Right ventricle myocardium superior (tissue), 1 donor: ENCODE data around the gene TCF15. TPM values are rescaled to one million over a fixed set of nuclear protein-coding genes. Genes with fewer than 3 reads are reported as not detected.
"Not testable (repeated sequence)": the region's sequence is repeated elsewhere in the genome, so short reads cannot be mapped to it uniquely, and the experiment has no call there.

ENCODE experiments used
- ATAC-seq: fragments of 200-7000 bp; cut with Tn5 transposase; one replicate; pipeline ENCODE4 v1.9.1; 2020; ENCODE audit warnings: mild to moderate bottlenecking; ENCODE audit not compliant: poor library complexity
- DNase-seq: peaks from one replicate; pipeline ENCODE4 v3.0.0-alpha.2; 2020
- intact Hi-C: fragments of 100-400 bp; cut with DNase I; formaldehyde crosslinking; loops from one replicate; pipeline ENCODE4 v1.11.2; 2022
- total RNA-seq: library from RNA; stranded (reverse); fragmentation: NEBNext Ultra II Directional; extraction: Animal tissue kit (Norgen Biotek cat#: 25700); gene quantifications from one replicate; pipeline ENCODE4 v1.2.1, GENCODE V29; 2021
- donor health status: DM: no; HTN: yes; CAD: no; lungs with severe emphysema.

TCF15 gene
- total RNA-seq, 1 donor from 2014 or later, result 13.4 TPM

- DNase-seq (peak; percentile 83), ATAC-seq (peak; percentile 88)
- intact Hi-C loops, result loop anchor here (2.0 to 10.0 kb wide), 2 partner anchors 85 to 291 kb away; no protein-coding TSS in a partner anchor
Measured at GRCh38 chr20:645318-646106, 35.4 kb upstream of the TCF15 start.

GRCh38 chr20:644692-645317, 34.7 kb upstream of the TCF15 start:
- ATAC-seq, result no peak
- DNase-seq, result no peak
- intact Hi-C loops, result loop anchor here (10.0 kb wide), 1 partner anchor 290 kb away; no protein-coding TSS in a partner anchor

GRCh38 chr20:642398-643174, 32.5 kb upstream of the TCF15 start:
- intact Hi-C loops, result loop anchor here (10.0 kb wide), 1 partner anchor 288 kb away; no protein-coding TSS in a partner anchor
- no peak for DNase-seq
- peak; percentile 47 for ATAC-seq

GRCh38 chr20:642013-642397, 31.9 kb upstream of the TCF15 start:
- intact Hi-C loops, result loop anchor here (10.0 kb wide), 1 partner anchor 287 kb away; no protein-coding TSS in a partner anchor
- ATAC-seq, DNase-seq: not testable (repeated sequence)

- DNase-seq, result no peak
- ATAC-seq, result no peak
- intact Hi-C loops, result loop anchor here (10.0 kb wide), 1 partner anchor 287 kb away; no protein-coding TSS in a partner anchor
Measured at GRCh38 chr20:641516-641875, 31.4 kb upstream of the TCF15 start.

GRCh38 chr20:640674-641515, 30.8 kb upstream of the TCF15 start:
- DNase-seq, result no peak
- intact Hi-C loops, result loop anchor here (10.0 kb wide), 1 partner anchor 286 kb away; no protein-coding TSS in a partner anchor
- no peak for ATAC-seq

- intact Hi-C loops, result no loop called here
- no peak for ATAC-seq
- no peak for DNase-seq
Measured at GRCh38 chr20:638579-638978, 28.5 kb upstream of the TCF15 start.

GRCh38 chr20:637559-637958, 27.4 kb upstream of the TCF15 start:
- no peak for DNase-seq
- intact Hi-C loops, result no loop called here
- ATAC-seq, result no peak

GRCh38 chr20:635893-636338, 25.8 kb upstream of the TCF15 start:
- DNase-seq (no peak), ATAC-seq (no peak)
- intact Hi-C loops, result no loop called here

GRCh38 chr20:635028-635892, 25.2 kb upstream of the TCF15 start:
- ATAC-seq (no peak), DNase-seq (no peak)
- intact Hi-C loops, result no loop called here

- no peak for ATAC-seq
- intact Hi-C loops, result no loop called here
- no peak for DNase-seq
Measured at GRCh38 chr20:634148-634925, 24.2 kb upstream of the TCF15 start.

GRCh38 chr20:631101-631500, 21.0 kb upstream of the TCF15 start:
- DNase-seq (no peak), ATAC-seq (no peak)
- intact Hi-C loops, result no loop called here

- DNase-seq, result no peak
- intact Hi-C loops, result no loop called here
- ATAC-seq, result no peak
Measured at GRCh38 chr20:626579-626978, 16.5 kb upstream of the TCF15 start.

GRCh38 chr20:625360-625932, 15.3 kb upstream of the TCF15 start:
- DNase-seq (no peak), ATAC-seq (no peak)
- intact Hi-C loops, result no loop called here

- intact Hi-C loops, result no loop called here
- ATAC-seq (no peak), DNase-seq (no peak)
Measured at GRCh38 chr20:623704-624103, 13.6 kb upstream of the TCF15 start.

- intact Hi-C loops, result no loop called here
- no peak for DNase-seq
- ATAC-seq, result no peak
Measured at GRCh38 chr20:623021-623420, 12.9 kb upstream of the TCF15 start.
